IPS-NIHi7 (cell line): ENCODE results near the gene ITIH3.

Source experiments
- DNase-seq: peaks from one replicate; pipeline ENCODE4 v3.0.0; 2012; ENCODE audit warnings: mixed read lengths; ENCODE audit errors: extremely low spot score

ITIH3 gene

GRCh38 chr3:52845691-52846431 lies 51.3 kb downstream of the ITIH3 start:
- DNase-seq: peak; percentile 45

- DNase-seq: no peak
Observed at GRCh38 chr3:52846432-52846965, 51.9 kb downstream of the ITIH3 start.

GRCh38 chr3:52847241-52847640 lies 52.6 kb downstream of the ITIH3 start:
- DNase-seq: no peak

GRCh38 chr3:52847726-52848125 lies 53.1 kb downstream of the ITIH3 start:
- no peak for DNase-seq

GRCh38 chr3:52848617-52849016 lies 54.0 kb downstream of the ITIH3 start:
- DNase-seq: no peak

- no peak for DNase-seq
Observed at GRCh38 chr3:52849656-52850055, 55.1 kb downstream of the ITIH3 start.

- DNase-seq: peak; percentile 91
Observed at GRCh38 chr3:52851348-52851747, 56.8 kb downstream of the ITIH3 start.

GRCh38 chr3:52852419-52852818 lies 57.8 kb downstream of the ITIH3 start:
- DNase-seq: no peak

GRCh38 chr3:52854013-52854412 lies 59.4 kb downstream of the ITIH3 start:
- peak; percentile 41 for DNase-seq

GRCh38 chr3:52856666-52857065 lies 62.1 kb downstream of the ITIH3 start:
- no peak for DNase-seq

- DNase-seq: no peak
Observed at GRCh38 chr3:52857133-52857532, 62.5 kb downstream of the ITIH3 start.

GRCh38 chr3:52857864-52858263 lies 63.3 kb downstream of the ITIH3 start:
- no peak for DNase-seq
